ENCODE data around the gene SLC35F6. TPM values are rescaled to one million over a fixed set of nuclear protein-coding genes. Genes with fewer than 3 reads are reported as not detected.
"Not testable (repeated sequence)": the region's sequence is repeated elsewhere in the genome, so short reads cannot be mapped to it uniquely, and the experiment has no call there.

SLC35F6 gene
- polyA plus RNA-seq, 1 donor = 9.0 TPM

DNA sequence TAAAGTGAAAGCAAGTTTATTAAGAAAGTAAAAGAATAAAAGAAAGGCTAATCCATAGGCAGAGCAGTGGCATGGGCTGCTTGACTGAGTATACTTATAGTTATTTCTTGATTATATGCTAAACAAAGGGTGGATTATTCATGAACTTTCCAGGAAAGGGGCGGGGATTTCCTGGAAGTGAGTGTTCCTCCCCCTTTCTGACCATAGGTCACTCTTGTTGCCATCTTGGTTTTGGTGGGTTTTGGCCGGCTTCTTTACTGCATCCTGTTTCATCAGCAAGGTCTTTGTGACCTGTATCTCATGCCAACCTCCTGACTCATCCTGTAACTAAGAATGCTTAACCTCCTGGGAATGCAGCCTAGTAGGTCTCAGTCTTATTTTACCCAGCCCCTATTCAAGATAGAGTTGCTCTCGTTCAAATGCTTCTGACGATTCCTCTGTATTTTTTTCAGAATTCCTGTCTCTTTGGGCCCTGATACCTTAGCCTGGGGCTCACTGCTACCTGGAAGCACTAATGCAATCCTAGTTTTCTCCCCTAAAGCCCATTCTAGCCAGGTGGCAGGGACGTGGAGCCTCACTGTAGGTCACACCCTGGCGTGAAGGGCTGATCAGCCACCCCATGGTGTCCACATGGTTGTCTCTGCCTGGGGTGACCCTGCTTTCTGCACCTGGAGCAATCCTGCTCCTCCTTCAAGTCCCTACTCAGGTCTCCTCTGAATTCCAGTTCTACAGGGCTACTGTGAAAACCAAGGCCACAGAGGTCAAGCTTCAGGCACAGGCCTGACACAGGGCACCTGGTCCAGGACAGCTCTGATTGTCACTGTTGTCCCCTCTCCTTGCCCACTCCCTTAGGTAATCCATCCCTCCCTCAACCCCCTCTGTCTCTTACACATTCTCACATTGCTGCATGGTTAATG, 6.0 kb upstream of the SLC35F6 start:
- no peak for DNase-seq

DNA sequence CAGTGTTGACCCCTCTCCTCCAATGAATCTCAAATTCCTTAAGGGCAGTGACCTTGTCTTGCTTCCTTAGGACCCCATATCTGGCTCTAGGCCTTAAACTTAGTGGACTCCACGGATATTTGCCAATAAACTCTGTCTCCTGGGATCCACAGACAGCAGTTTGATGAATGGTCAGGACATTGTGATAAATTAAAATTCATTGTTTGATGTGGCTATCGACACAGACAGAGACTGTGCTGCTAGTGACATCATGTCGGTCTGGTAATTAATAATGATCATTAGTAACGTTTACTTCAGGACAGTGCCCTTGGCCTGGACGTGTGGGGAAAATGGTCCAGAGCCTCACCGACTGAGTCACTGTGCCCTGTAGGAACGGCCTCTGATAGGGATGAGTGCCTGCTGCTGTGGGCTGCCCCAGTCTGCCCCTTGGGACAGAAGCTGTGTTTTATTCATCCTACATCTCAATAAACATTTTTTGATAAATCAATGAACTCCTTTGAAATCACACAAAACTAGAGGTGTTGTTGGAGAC, 5.2 kb upstream of the SLC35F6 start:
- DNase-seq = no peak

DNA sequence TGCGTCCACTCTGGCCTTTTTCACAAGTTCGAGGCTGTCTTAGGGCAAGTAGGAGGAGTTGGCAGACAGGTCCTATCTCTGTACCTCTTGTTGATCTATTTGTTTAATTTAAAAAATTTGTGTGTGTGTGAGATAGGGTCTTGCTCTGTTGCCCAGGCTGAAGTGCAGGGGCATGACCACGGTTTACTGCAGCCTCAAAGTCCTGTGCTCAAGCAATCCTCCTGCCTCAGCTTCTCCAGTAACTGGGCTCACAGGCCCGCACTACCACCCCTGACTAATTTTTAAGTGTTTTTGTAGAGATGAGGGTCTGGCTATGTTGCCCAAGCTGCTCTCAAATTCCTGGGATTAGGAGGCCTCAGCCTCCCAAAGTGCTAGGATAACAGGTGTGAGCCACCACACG, 4.2 kb upstream of the SLC35F6 start:
- DNase-seq = no peak

DNA sequence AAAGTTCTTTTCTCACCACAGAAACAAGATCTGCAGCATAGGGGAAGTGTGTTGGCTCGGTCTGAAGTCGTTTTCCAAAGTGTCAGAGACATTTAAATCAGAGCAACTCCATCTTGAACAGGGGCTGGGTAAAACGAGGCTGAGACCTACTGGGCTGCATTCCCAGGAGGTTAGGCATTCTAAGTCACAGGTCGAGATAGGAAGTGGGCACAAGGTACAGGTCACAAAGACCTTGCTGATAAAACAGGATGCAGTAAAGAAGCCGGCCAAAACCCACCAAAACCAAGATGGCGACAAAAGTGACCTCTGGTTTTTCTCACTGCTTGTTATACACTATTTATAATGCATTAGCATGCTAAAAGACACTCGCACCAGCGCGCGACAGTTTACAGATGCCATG, 3.1 kb upstream of the SLC35F6 start:
- DNase-seq = not testable (repeated sequence)

- DNase-seq = no peak
These were observed 1.1 kb upstream of the SLC35F6 start for GRCh38 chr2:26763019-26763418.

GRCh38 chr2:26764906-26765305, 822 bp downstream of the SLC35F6 start:
- no peak for DNase-seq

DNA sequence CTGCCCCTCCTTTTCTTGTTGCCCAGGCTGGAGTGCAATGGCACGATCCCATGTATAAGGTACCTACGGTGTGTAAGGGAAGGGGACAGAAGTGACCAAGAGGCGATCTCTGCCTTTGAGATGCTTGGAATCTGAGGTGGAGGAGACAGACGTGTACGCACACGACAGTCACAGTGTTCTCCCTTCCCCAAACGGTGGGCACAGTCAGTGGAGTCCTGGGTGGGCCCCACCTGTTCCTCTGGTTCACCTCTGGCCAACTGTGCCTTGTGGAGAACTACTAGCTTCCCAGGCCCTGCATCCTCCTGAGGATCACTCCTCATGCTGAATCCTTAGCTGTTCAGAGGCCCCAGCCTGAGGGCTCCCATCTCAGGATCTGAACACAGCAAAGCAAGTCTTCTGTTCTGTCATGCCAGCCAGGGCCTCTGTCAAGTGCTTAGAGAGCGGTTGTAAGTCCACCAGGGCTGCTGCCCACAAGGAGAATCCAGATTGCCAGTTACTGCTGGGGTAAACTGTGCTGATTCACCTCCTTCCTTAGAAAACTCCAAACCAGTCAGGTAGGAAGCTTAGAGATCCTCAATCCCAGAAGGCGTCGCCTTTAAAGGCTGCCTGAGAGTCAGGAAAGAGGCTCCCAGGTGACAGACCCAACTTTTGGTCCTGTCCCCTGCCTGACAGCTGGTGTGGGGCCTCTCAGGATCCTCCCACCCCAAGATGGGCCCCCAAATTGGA, 1.6 kb downstream of the SLC35F6 start:
- no peak for DNase-seq

DNA sequence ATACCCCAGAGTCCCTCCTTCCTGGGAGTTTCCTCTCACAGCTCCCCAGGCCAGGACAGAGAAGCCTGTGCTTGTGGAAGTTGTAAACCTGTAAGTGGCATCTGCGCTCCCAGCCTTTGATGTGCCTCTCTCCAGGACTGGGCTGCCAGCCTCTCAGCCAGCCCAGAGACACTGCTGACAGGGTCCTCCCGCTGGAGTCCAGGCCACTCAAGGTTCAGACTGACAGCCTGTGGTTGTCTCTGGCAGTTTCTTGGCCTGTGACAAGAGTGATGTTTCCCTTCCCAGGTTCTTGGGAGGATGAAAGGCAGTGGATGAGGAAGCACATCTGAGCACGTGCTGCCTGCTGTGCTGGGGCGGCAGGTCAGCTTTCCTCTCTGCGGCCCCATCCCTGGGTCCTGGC, 3.0 kb downstream of the SLC35F6 start:
- no peak for DNase-seq

DNA sequence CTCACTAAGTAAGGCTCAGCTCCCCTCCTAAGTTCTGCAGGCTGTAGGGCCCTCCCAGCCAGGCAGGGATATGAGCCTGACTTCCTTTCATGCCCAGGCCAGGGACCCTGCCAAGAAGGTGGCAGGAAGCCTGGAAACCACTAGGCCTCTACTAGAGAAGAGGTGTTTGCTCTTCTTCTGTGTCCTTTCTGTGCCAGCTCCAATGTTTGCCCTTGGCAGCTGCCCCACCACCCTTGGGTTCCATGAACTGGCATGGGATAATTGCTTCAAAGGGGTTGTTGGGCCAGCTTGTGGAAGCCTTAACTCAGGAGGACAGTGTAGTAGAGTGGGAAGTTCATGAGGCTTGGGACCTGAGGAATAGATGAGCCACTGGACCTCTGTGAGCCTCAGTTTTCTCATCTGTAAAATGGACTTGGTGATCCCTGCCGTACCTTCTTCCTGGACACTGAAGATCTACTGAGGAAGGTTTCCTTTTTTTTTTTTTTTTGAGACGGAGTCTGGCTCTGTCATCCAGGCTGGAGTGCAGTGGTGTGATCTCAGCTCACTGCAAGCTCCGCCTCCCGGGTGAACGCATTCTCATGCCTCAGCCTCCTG, 3.9 kb downstream of the SLC35F6 start:
- no peak for DNase-seq

- no peak for DNase-seq
These were observed 4.6 kb downstream of the SLC35F6 start for GRCh38 chr2:26768759-26769088.

- peak; percentile 41 for DNase-seq
These were observed 5.1 kb downstream of the SLC35F6 start for GRCh38 chr2:26769089-26769761.

- no peak for DNase-seq
These were observed 7.0 kb downstream of the SLC35F6 start for GRCh38 chr2:26770986-26771586.

- peak; percentile 54 for DNase-seq
These were observed 8.2 kb downstream of the SLC35F6 start for GRCh38 chr2:26772064-26773001.

GRCh38 chr2:26776195-26776800, 12.2 kb downstream of the SLC35F6 start:
- no peak for DNase-seq

GRCh38 chr2:26778098-26778497, 14.0 kb downstream of the SLC35F6 start:
- DNase-seq = no peak

- no peak for DNase-seq
These were observed 14.4 kb downstream of the SLC35F6 start for GRCh38 chr2:26778507-26778906.

- DNase-seq = no peak
These were observed 16.2 kb downstream of the SLC35F6 start for GRCh38 chr2:26780203-26780760.

GRCh38 chr2:26782876-26783704, 19.0 kb downstream of the SLC35F6 start:
- DNase-seq = no peak

- no peak for DNase-seq
These were observed 20.6 kb downstream of the SLC35F6 start for GRCh38 chr2:26784570-26785234.
